Activated CD8-positive, alpha-beta memory T cell treated with anti-CD3 and anti-CD28 coated beads for 48 hours (primary cell): ENCODE measurements around the gene TDRD9.
"Not testable (repeated sequence)": the region's sequence is repeated elsewhere in the genome, so short reads cannot be mapped to it uniquely, and the experiment has no call there.

Source experiments
- DNase-seq, 3 experiments: peaks; one replicate each; pipeline ENCODE4 v3.0.0-alpha.2; 2020; ENCODE audit warnings: low read depth in 2 of 3, low spot score in 2 of 3

TDRD9 gene

DNA sequence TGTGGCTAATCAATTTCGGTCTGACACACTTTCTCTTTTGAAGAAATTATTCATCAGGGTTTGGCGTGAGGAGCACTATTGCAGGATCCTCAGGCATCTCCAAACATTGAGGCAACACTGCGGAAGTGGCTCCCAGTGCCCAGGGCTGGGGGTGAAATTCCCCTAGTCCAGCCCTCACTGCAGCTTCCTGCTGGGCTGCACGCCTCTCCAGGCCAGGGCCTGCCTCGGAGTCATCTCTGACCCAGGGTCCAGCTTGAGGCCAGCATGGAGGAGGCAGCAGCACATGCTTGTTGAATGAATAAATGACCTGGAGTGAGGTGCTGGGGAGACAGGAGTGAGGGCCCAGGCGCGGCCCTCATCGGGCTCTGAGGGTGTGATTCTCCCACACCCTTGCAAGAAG is 36.0 kb upstream of the TDRD9 start:
- no peak for DNase-seq

DNA sequence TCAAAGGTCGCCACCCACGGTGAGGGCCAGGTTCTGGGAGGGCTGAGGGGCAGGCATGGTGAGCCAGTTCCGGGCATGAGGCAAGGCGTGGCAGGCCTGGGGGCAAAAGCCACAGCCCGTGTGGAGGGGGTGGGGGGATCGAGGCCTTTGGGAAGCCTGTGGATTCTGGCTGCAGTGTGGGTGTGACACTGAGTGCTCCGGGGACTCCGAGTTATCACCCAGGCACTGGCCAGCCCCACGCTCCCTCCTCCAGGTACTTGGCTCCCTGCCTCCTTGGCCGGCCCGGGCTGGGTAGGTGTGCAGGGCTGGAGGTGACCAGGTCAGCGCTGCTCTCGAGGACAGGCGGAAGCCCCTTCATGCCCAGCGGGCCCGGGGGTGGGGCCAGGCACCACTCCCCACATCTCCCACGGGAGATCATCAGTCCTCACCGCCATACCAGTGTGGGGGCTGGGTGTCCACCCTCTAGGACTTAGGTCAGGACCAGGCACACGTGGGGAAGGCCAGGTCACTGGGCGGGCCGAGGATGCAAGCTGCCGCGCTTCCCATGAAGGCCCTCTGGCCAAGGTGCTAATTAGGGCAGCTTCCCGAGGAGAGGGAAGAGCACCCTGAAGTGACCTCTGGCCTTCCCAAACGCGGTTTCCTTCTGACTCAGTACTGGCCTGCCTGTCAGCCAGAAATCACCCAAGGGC is 34.1 kb upstream of the TDRD9 start:
- DNase-seq, result no peak

DNA sequence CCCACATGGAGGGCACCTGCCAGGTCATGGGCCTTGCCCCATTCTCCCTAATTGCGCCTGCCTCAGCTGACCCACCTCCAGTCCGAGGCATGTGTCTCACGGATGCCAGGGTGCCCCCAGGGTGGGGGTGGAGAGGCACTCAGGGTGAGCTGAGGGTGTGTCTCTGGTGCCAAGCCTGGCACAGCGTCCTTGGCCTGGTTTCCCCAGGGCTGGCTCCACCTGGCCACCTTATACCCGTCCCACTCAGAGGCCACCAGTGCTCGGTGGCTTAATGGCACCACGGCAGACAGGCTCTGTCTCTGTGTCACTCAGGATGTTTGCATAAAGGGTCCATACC is 33.6 kb upstream of the TDRD9 start:
- DNase-seq, result no peak

DNA sequence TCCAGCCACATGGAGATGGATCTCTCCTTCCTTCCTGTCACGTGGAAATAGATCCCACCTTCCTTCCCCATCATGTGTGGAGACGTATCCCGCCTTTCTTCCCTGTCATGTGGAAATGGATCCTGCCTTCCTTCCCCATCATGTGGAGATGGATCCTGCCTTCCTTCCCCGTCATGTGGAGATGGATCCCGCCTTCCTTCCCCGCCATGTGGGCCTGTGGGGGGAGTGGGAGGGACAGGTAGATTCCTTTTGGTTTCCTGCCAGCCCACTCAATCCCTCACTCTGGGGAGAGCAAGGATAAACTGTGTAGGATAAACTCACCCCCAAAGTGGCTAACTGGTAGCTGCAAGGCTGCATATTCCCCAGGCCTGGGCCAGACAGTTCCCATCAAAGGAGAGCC is 31.7 kb upstream of the TDRD9 start:
- no peak for DNase-seq

DNA sequence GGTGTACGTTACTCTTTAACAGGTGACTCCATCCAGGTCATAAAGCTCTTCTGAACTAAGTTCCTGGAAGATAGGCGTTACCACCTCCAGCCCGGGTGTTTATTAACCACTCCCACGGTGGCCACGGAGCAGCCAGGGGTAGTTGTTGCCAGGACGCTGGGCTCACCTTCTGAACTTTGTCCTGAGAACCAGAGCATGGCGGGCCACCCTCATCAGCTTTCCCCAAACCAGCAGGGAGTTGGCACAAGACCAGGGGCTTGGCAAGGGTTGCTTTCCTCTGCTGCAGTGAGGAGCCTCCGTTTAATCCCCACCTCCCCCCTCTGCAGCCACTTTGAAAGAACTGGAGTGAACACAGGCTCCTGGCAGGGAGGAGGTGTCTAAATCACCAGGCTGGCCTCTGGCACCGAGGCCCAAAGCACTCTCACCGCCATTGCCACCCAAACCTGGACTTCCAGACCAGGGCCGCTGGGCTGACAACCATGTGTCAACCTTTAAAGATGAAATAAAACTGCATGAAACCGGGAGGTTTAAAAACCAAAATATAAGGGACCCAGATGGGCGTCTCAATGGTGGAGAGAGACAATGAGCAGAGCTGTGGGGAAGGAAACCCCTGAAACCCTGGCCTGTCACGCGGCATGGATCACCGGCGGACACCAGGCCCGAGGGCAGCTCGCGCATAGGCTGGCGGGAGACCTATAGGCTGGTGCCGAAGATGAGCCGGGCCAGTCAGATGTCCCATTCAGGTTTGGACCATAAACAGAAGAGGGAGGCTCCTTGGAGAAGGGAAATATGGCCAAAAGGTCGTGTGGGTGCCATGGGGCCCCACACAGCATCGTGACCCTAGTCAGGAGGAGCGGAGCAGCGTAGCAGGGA is 30.9 kb upstream of the TDRD9 start:
- DNase-seq, result no peak

DNA sequence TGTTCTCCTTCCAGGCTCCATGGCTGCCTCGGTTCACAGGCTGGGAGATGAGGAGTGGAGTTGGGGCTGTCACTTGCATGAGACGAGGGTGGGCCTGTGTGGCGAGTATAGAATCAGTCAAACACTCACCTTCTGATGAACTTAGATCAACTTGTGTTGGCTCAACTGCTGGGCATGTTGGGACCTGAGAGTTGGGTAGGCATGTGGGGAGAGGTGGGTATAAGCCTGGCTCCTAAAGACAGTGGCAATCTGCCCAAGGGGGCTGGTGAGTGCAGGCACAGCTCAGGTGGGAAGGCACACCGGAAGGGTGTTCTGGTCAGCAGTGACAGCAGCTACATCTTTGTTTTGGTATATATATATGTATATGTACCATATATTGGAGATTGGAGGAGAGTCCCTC is 30.1 kb upstream of the TDRD9 start:
- DNase-seq, result no peak

DNA sequence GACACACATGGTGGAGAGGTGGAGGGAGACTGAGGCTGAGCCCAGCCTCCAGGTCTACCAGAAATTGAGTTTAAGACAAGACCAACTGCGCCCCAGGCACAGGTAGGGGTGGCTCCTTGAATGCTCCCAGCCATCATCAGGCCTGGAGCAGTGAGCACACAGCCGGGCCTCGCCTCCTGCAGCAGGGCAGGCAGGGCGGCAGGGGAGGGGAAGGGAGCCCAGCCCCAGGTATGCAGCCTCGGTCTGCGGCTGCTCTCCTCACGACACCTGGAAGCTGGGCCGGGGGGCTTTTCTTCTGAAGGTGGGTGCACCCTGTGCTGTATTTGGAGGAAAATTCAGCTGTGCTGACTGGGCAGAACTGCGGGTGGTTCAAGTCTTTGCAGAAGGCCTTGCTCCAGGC is 29.5 kb upstream of the TDRD9 start:
- no peak for DNase-seq

DNA sequence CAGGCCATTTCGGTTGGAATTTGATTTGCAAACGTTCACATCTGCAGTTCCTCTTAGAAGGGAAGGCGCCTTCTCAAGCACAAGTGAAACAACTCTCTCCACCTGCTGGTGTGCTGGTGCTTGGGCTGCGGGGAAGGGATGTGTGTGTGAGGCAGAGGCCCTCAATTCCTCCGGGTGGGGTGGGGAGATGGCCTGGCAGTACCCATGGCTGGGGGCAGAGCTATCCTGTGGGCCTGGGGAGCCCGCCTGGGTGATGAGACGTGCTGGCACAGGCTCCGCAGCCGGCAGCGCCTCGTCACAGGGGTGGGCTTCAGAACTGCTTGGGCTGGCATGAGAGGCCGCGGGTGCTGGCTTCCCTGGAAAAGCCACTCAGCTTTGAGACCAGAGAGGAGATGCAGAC is 28.9 kb upstream of the TDRD9 start:
- no peak for DNase-seq

DNA sequence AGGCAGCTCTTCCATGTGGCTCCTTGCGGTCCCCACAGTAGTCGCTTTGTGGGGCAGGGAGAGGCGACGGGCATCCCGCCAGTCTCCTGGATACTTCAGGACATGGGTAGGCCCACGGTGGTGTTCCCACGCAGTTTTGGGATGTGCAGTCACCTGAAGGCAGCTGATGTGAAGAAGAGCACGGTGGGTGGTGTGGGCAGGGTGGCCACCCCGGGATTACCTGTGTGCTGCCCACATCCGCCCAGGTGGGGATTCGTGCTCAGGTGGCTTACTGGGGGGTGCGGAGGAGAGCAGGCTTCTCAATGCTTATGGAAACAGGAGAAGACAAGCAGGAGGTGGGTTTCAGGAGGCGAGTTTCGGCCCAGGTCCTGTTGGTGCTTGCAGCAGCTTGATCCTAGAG is 28.4 kb upstream of the TDRD9 start:
- no peak for DNase-seq

DNA sequence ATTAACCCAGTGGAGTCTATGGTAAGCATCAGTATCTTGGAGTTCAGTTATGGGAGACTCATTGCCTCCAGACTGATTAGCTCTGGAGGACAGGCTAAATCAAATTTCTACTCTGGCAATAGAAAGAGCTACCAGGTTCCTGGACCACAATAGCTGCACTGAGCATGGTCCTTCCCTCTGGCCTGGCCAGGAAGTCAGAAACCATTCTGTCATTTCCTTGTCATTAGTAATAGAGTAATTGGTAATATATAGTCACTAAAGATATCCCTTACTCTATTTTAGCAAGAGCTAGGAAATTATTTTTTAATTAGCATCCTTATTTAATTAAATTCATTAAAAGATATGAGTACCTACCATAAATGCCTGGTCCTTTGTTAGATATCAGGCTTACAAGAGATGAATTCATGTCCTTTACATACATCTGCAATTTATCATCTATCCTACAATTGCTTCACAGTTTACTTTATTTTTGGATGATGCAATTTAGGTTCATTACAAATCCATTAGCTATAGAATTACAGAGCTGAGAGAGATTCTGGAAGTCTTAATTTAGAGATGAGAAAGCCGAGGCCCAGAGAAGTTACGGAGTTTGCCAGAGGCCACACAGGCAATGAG is 23.7 kb upstream of the TDRD9 start:
- no peak for DNase-seq

DNA sequence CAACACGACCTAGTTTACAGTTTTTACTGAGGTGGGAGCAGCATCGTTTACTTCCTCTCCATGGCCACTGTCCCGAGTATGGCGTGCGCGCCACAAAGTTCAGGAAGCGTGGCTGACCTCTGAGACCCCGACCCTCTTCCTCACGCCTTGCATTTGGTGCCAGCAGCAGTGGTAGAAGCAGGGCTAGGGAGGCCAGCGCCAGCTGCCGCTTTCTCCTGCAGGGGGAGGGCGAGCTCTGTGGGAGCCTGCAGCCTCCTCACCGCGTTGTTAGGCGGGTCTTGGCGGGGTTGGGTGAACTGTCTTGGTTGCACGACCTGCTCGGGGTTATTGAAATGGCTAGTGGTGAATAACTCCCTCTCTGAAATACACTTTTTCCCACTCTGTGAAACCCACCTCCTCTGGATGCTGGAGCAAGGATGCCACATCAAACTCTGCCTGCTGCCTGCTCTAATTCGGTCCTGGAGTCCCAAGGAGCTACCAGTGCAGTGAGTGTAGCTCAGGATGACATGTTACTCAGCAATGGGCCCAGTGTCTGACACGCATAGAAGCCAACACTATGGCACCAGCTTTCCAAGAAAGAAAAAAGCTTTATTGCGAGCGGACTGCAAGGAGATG is 22.3 kb upstream of the TDRD9 start:
- DNase-seq, result no peak

DNA sequence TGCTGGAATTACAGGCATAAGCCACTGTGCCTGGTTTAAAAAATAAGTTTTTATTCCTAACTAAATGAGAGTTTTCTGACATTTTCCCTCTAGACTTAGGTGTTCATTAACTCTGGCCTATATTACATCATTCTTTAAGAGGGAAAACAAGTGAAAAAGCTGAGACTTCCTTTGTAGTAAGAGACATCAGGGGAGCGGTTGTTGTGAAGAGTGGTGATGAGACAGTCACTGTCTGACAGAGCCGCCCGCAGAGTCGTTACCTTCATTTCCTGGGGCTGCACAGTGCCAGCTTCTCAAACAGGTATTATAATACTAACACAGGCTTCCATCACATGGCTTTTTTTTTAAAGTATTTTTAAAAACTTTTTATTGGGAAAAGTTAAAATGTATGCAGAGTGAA is 19.7 kb upstream of the TDRD9 start:
- no peak for DNase-seq

DNA sequence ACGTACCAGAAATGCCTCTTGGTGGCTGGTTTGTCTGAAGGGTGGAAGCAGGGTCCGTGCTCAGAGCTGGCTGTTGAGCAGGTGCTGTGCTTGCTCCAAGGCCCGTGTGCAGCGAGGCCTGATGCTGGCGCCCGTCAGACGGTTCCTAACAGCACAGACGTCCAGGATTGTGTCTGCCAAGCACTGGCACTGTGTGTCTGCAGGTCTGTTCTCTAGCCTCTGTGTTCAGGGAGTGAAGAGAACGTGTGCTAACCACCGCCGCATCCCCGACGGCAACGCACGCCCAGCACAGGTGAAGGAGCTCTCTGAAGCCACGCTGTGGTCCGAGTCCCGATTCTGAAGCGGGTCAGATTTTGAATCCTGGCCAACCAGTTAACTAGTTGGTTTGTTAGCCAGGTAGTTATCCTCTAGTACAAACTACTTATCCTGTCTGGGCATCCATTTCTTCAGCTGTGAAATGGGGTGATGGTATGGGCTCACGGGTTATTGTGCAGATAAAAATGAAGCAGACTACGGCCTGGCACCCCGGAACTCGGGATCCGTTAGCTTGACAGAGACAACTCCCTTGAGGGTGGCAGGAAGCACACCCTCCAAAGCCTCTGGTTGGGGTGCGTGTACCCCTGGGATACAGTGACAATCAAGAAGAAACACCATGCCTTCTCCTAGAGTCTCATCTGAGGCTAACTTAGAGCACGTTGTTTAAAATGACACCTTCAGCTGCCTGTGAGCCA is 18.6 kb upstream of the TDRD9 start:
- no peak for DNase-seq

DNA sequence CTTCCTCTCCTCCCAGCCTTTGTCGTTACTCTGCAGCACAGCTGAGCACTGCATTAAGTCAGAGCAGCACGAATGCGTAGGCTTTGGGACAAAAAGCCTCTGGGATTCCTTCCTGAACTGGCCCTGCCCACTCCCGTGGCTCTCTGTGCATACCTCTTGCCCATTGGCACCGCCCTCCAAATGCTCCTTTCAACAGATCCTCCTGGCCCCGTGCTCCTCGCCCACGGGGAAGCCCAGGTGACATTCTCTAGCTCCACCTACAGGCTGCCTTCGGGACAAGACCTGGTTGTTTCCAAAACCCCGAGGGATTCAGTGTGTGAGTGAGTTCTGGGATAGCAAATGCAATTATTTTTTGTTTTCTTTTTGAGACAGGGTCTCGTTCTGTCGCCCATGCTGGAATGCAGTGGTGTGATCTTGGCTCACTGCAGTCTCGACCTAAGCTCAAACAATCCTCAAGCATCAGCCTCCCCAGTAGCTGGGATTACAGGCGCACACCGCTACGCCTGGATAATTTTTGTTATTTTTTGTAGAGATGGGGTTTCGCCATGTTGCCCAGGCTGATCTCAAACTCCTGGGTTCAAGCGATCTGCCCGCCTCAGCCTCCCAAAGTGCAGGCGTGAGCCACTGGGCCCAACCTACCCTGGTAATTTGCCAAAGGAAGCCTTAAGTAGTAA is 17.9 kb upstream of the TDRD9 start:
- DNase-seq, result peak; percentile 41 to 42 (median 41)

DNA sequence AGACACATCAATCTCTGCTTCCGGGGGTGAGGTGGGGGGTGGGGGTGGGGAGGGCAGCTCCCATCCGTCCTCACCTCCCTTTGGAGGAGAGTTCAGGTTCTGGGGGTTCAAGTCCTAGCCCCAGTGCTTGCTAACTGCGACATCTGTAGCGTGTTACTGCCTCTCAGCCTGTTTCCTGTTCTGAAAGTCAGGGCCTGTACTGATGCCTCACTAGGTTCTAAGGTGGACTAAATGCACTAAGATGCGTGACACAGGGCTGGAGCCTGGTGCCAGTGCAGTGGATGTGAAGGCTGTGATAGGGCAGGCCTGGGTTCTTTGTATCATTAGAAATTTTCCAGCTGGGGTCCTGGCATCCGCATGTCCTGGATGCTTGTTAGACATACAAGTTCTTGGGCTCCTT is 17.3 kb upstream of the TDRD9 start:
- no peak for DNase-seq

DNA sequence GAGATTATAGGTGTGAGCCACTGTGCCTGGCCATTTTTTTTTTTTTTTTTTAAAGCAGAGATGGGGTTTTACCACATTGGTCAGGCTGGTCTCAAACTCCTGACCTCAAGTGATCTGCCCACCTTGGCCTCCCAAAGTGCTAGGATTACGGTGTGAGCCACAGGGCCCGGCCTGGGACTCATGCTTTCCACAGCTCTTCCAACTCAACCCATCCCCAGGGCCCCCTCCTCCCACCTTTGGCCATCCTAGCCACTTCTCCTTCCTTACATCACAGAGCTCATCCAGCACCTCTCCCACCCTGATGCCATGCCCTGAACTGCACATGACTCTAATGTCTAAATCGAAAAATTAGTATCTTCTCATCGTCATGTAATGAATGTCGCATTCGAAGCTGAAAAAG is 12.6 kb upstream of the TDRD9 start:
- DNase-seq, result no peak

DNA sequence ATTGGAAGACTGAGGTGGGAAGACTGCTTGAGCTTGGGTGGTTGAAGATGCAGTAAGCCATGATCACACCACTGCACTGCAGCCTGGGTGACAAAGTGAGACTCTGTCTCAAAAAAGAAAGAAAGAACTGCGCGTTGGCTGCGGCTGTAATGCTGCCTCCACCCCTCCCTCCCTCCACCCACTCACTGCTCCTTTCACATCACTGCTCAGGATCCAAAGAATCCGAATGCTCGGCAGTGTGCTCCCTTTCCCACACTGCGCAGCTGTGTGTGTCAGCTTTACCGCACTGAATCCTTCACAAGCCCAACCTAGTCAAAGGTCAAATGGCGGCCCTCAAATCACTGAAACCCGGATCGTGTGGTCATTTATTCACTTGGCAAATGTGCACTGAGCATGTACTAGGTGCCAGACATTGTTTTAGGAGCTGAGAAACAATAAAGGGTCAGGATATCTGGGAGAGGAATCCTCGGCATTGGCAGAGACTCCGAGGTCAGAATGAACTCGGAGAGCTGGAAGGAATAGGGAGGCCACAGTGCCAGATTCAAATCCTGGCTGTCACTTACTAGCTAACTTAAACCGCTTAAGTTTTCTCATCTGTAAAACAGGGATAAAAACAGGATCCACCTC is 11.5 kb upstream of the TDRD9 start:
- DNase-seq, result no peak

DNA sequence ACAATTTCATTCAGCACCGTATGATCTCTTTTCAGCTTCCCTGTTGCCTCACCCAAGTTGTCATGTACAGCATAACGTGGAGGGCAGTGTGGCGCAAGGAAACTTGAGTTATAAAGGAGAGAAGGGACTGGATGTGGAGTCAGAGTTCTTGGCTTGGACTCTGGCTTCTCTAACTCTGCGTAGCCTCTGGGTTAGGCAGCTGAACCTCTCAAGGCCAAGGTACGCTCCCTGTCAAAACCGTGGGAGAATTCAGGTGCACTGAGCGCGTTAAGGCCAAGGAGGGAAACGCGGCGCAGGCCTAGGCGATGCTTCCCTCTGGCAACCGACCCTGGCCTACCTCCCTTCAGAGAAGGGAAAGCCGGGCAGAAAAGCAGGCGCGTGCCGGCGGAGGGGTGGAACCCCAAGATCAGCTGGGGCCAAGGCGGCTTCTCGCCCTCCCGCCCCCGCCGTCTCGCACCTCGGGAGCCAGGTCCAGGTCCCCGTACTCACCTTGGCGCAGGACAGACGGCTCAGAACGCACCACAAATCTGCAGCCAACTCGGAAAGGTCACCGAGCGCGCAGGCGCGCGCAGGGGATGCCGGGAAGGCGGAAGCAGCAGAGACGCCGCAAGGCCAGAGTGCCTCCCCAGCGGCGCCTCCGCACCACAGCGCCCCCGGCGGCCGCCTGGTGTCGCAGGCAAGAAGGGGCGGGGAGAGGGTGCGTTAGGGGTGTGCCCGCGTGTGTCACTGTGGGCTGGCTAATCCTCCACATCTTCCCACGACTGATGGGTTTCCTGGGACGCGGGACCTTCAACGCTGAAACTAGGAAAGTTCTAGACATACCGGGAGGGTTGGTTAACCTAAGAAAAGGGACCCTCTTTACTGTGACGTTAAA is 7.0 kb upstream of the TDRD9 start:
- peak; percentile 80 to 94 (median 85) for DNase-seq

DNA sequence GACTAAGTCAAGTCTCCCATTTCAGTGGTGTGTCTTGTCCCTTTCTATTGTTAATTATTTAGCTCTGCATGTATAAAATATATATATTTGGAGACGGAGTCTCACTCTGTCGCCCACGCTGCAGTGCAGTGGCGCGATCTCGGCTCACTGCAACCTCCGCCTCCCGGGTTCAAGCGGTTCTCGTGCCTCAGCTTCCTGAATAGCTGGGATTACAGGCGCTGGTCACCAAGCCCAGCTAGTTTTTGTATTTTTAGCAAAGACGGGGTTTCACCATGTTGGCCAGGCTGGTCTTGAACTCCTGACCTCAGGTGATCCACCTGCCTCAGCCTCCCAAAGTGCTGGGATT is 6.4 kb upstream of the TDRD9 start:
- DNase-seq, result not testable (repeated sequence)
